Upper lobe of left lung (tissue), 4 donors: Measurements from ENCODE around the gene ERICH2.

Experiments
- POLR2A ChIP-seq, 4 donors: fragments of 450-650 bp; IDR thresholded peaks; one replicate each; pipeline ENCODE4 v1.5.1; 2016 to 2017; ENCODE audit warnings: antibody characterized with exemption in 4 of 4, mild to moderate bottlenecking in 2 of 4
- POLR2AphosphoS5 ChIP-seq, 2 donors: sonication (generic); formaldehyde crosslinking; IDR thresholded peaks; one replicate each; pipeline ENCODE4 v1.5.1; 2017; ENCODE audit warnings: antibody characterized with exemption in 2 of 2
- TF ChIP-seq, protein P1 (sequence below), 6 experiments: fragments of 450-650 bp in 4 of 6; fragments of 200-600 bp in 2 of 6; sonication (generic) in 2 of 6; IDR thresholded peaks; one replicate each; pipeline ENCODE4 v1.5.1; 2016 to 2019; ENCODE audit warnings: antibody characterized with exemption in 6 of 6

DNA sequence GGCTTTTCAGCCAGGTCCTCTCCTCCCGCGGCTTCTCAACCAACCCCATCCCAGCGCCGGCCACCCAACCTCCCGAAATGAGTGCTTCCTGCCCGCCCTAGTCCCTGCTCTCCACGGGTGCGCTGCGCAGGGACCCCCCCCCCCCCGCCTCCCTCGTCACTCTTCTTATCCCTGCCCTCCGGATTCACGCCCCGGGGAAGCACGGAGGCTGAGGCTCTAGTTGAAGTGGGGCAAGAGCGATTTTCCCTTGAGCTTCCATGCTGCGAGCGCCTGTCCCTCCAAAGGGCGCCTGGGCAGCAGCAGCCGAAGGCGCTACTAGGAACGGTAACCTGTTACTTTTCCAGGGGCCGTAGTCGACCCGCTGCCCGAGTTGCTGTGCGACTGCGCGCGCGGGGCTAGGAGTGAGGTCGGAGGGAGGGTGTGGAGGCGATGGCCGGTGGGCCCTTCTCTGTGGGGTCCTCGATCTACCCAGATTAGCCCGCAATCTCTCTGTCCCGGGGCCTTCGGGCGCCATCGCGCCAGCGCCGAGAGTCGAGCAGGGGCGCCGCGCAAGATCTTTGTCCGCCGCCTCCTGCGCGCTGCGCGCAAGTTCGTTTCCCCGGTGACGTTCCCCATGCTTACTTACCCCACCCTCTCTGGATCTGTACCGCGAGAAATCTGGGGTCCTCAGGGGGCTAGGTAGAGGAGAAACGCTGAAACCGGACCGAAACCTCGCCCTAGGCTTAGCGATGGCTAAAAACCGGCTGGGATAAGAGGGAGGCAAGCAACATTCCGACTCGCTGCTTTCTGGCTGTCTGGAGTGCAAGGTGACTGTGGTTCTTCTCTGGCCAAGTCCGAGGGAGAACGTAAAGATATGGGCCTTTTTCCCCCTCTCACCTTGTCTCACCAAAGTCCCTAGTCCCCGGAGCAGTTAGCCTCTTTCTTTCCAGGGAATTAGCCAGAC lies 47.2 kb downstream of the ERICH2 start:
- TF ChIP-seq POLR2AphosphoS5 (IDR thresholded peaks at IDR 0.05): no peak
- TF ChIP-seq, protein P1, sequence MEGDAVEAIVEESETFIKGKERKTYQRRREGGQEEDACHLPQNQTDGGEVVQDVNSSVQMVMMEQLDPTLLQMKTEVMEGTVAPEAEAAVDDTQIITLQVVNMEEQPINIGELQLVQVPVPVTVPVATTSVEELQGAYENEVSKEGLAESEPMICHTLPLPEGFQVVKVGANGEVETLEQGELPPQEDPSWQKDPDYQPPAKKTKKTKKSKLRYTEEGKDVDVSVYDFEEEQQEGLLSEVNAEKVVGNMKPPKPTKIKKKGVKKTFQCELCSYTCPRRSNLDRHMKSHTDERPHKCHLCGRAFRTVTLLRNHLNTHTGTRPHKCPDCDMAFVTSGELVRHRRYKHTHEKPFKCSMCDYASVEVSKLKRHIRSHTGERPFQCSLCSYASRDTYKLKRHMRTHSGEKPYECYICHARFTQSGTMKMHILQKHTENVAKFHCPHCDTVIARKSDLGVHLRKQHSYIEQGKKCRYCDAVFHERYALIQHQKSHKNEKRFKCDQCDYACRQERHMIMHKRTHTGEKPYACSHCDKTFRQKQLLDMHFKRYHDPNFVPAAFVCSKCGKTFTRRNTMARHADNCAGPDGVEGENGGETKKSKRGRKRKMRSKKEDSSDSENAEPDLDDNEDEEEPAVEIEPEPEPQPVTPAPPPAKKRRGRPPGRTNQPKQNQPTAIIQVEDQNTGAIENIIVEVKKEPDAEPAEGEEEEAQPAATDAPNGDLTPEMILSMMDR (IDR thresholded peaks at IDR 0.05): no peak
- TF ChIP-seq POLR2A (IDR thresholded peaks at IDR 0.05): no peak
